GM21423 (cell line): ENCODE results near the gene ALOX12B.

Experiments
- ATAC-seq: cut with Tn5 transposase; IDR thresholded peaks from one replicate; pipeline ENCODE4 v1.9.1; 2021; ENCODE audit warnings: mild to moderate bottlenecking, moderate library complexity; ENCODE audit not compliant: unreplicated experiment

ALOX12B gene

GRCh38 chr17:8087075-8087951 is at the start of gene ALOX12B:
ALOX12B (minus strand) TSS chr17:8087716; CDS start chr17:8087442, 274 bp downstream.
- ATAC-seq = no peak

- no peak for ATAC-seq
These were observed 46.4 kb upstream of the ALOX12B start for GRCh38 chr17:8133941-8134340.

- no peak for ATAC-seq
These were observed 45.9 kb upstream of the ALOX12B start for GRCh38 chr17:8133399-8133798.

GRCh38 chr17:8131844-8132441 is 44.4 kb upstream of the ALOX12B start:
- ATAC-seq = no peak

- ATAC-seq = no peak
These were observed 40.7 kb upstream of the ALOX12B start for GRCh38 chr17:8128125-8128784.

- ATAC-seq = no peak
These were observed 39.1 kb upstream of the ALOX12B start for GRCh38 chr17:8126491-8127066.

GRCh38 chr17:8125947-8126490 is 38.5 kb upstream of the ALOX12B start:
- ATAC-seq = no peak

- ATAC-seq = no peak
These were observed 37.8 kb upstream of the ALOX12B start for GRCh38 chr17:8125154-8125946.

- ATAC-seq = no peak
These were observed 37.0 kb upstream of the ALOX12B start for GRCh38 chr17:8124350-8125153.

- ATAC-seq = no peak
These were observed 36.3 kb upstream of the ALOX12B start, which contains the start of gene HES7 for GRCh38 chr17:8123695-8124349. HES7 (minus strand) TSS chr17:8124106; CDS start chr17:8124084, 22 bp downstream.

- ATAC-seq = no peak
These were observed 35.6 kb upstream of the ALOX12B start for GRCh38 chr17:8122924-8123694.

- no peak for ATAC-seq
These were observed 35.0 kb upstream of the ALOX12B start for GRCh38 chr17:8122422-8122923.

- no peak for ATAC-seq
These were observed 34.3 kb upstream of the ALOX12B start for GRCh38 chr17:8121681-8122421.

- no peak for ATAC-seq
These were observed 33.8 kb upstream of the ALOX12B start for GRCh38 chr17:8121407-8121680.

- no peak for ATAC-seq
These were observed 33.2 kb upstream of the ALOX12B start for GRCh38 chr17:8120520-8121406.
